ENCODE measurements around the gene RFWD3.

GRCh38 chr16:74657870-74658642, 8.6 kb downstream of the RFWD3 start:
- TF ChIP-seq POLR2A (IDR thresholded peaks at IDR 0.05; ENCODE audit: low read depth, low read length), result no peak
- no peak for TF ChIP-seq POLR2AphosphoS5 (IDR thresholded peaks at IDR 0.05; ENCODE audit: low read depth, low read length)
- TF ChIP-seq TAF1 (IDR thresholded peaks at IDR 0.05; ENCODE audit: borderline replicate concordance, low read depth, low read length), result no peak
